HepG2 (cell line): Measurements from ENCODE around the gene UBE2O. TPM values are rescaled to one million over a fixed set of nuclear protein-coding genes. Genes with fewer than 3 reads are reported as not detected.
A peak's percentile ranks its signal among the peaks of the same experiment; 100 is the strongest.

Experiments used
- AKAP8 ChIP-seq: sonication (generic); formaldehyde crosslinking; IDR thresholded peaks from 2 replicates; pipeline ENCODE4 v1.5.1; 2020; ENCODE audit warnings: mild to moderate bottlenecking, missing genetic modification reagents
- FOXJ3 ChIP-seq: sonication (generic); formaldehyde crosslinking; IDR thresholded peaks from 2 replicates; pipeline ENCODE4 v1.4.0; 2020; ENCODE audit warnings: missing genetic modification reagents, mild to moderate bottlenecking, borderline replicate concordance
- FOXP1 ChIP-seq, 2 experiments: fragments of 450-650 bp in 1 of 2; IDR thresholded peaks; 2 replicates each; pipeline ENCODE4 v1.6.1; 2017 to 2018; ENCODE audit warnings: antibody characterized with exemption in 1 of 2
- GABPA ChIP-seq, 2 experiments: IDR thresholded peaks; 2 replicates each; pipeline ENCODE4 v1.6.1; 2011 to 2016; ENCODE audit warnings: low read depth in 2 of 2, low read length in 1 of 2, missing biosample characterization in 1 of 2, missing genetic modification characterization in 1 of 2
- GATA4 ChIP-seq: sonication (generic); IDR thresholded peaks from 2 replicates; pipeline ENCODE4 v1.6.1; 2016; ENCODE audit warnings: antibody characterized with exemption, low read depth, borderline replicate concordance
- GATAD2A ChIP-seq: IDR thresholded peaks from 2 replicates; pipeline ENCODE4 v1.6.1; 2016
- KMT2A ChIP-seq: sonication (generic); formaldehyde crosslinking; IDR thresholded peaks from 2 replicates; pipeline ENCODE4 v1.4.0; 2020; ENCODE audit warnings: missing genetic modification reagents
- MAFG ChIP-seq: sonication (generic); formaldehyde crosslinking; IDR thresholded peaks from 2 replicates; pipeline ENCODE4 v1.5.1; 2020; ENCODE audit warnings: mild to moderate bottlenecking, missing genetic modification reagents
- MZF1 ChIP-seq: sonication (generic); formaldehyde crosslinking; IDR thresholded peaks from 2 replicates; pipeline ENCODE4 v1.8.1; 2023; ENCODE audit warnings: mild to moderate bottlenecking, missing genetic modification reagents, borderline replicate concordance
- NCOA1 ChIP-seq: sonication (generic); formaldehyde crosslinking; IDR thresholded peaks from 2 replicates; pipeline ENCODE4 v1.9.0; 2021; ENCODE audit warnings: missing genetic modification reagents
- SOX13 ChIP-seq, 3 experiments: fragments of 450-650 bp in 1 of 3; sonication (generic) in 1 of 3; formaldehyde crosslinking in 1 of 3; IDR thresholded peaks in 2 of 3; conservative IDR thresholded peaks in 1 of 3; 2 replicates each; pipeline versions ENCODE4 v1.5.0 to v1.6.1; 2016 to 2020; ENCODE audit warnings: antibody characterized with exemption in 1 of 3, mild to moderate bottlenecking in 1 of 3, missing compliant biosample characterization in 1 of 3, missing genetic modification reagents in 1 of 3, moderate library complexity in 1 of 3
- TBL1XR1 ChIP-seq: fragments of 150-350 bp; IDR thresholded peaks from 2 replicates; pipeline ENCODE4 v1.6.1; 2014; ENCODE audit warnings: borderline replicate concordance, low read length; ENCODE audit not compliant: partially characterized antibody
- YY1 ChIP-seq: IDR thresholded peaks from 2 replicates; pipeline ENCODE4 v1.6.1; 2011; ENCODE audit warnings: low read length, low read depth, moderate library complexity, mild to moderate bottlenecking; ENCODE audit not compliant: insufficient read depth, insufficient replicate concordance
- ZFP1 ChIP-seq: IDR thresholded peaks from 2 replicates; pipeline ENCODE4 v1.6.1; 2016
- ZNF367 ChIP-seq: sonication (generic); formaldehyde crosslinking; IDR thresholded peaks from 2 replicates; pipeline ENCODE4 v1.4.0; 2020; ENCODE audit warnings: missing genetic modification reagents, borderline replicate concordance
- polyA plus RNA-seq, 8 experiments: library from polyadenylated mRNA; depleted of rRNA in 3 of 8; stranded (reverse) in 7 of 8; unstranded in 1 of 8; fragments of >200 nt; fragmentation: Illumina TruSeq in 4 of 8; extraction: Trizol in 4 of 8; gene quantifications; 2 replicates each; pipeline versions ENCODE4 v1.2.1 to v1.2.3, GENCODE V29; 2011 to 2016; ENCODE audit warnings: low read depth in 4 of 8, missing spikeins in 1 of 8, mixed read lengths in 1 of 8; ENCODE audit not compliant: insufficient read depth in 1 of 8
- total RNA-seq, 5 experiments: library from RNA; depleted of rRNA; stranded (reverse); fragments of >200 nt; fragmentation: Illumina TruSeq; extraction: Trizol; gene quantifications; 2 replicates each; pipeline ENCODE4 v1.2.3, GENCODE V29; 2016; ENCODE audit warnings: low read depth in 1 of 5
- TF ChIP-seq, protein P1 (sequence below): sonication (generic); formaldehyde crosslinking; IDR thresholded peaks from 2 replicates; pipeline ENCODE4 v1.5.1; 2020; ENCODE audit warnings: mild to moderate bottlenecking, missing genetic modification reagents, borderline replicate concordance
- TF ChIP-seq, protein P2 (sequence below): sonication (generic); formaldehyde crosslinking; IDR thresholded peaks from 2 replicates; pipeline ENCODE4 v1.4.0; 2020; ENCODE audit warnings: mild to moderate bottlenecking, missing genetic modification reagents
- TF ChIP-seq, protein P3 (sequence below), 2 experiments: sonication (generic) in 1 of 2; formaldehyde crosslinking in 1 of 2; IDR thresholded peaks; 2 replicates each; pipeline versions ENCODE4 v1.4.0 to v1.6.1; 2018 to 2020; ENCODE audit warnings: missing genetic modification reagents in 2 of 2, borderline replicate concordance in 1 of 2, low read depth in 1 of 2, mild to moderate bottlenecking in 1 of 2, missing biosample characterization in 1 of 2

Gene UBE2O
- total and polyA plus RNA-seq, 2 of the 13 experiments (the other 11 are each of a cell fraction or from before 2014, with no cell fraction given): 21.5 to 23.5 TPM

DNA sequence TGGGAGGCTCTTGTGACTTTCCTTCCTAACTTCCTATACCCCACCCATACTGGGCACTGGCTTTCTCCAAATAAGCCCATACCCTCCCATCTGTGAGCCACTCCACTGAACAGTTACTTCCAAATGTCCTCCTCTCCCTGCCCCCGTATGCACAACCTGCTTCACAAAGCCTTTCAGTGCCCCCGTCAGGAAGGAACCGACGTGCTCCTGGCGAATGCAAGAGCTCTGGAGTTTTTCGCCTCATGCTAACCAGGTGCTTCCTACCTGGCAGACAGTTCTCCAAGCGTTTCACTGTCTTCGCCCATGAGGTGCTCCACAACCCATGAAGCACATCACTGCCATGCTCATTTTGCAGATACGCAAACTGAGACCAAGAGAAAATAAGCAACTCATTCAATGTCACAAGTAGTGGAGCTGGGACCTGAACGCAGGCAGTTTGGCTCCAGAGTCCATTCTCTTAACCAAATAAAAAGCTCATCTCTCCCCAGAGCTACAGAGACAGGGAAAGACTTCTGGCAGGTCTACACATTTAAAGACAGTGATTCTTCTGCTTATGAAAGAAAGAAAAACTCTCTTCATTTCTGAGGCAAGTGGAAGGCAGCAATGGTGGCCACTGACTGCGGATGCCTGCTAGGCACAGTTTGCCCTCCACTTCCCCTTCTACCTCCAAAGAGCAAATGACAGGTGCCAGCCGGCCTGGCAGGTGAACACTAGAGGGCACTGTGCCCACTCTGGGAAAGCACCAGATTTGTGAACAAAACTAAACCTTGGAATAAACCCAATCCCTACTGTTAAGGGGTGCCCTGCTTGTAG is 44.7 kb downstream of the UBE2O start (continued):
- TF ChIP-seq, protein P1, sequence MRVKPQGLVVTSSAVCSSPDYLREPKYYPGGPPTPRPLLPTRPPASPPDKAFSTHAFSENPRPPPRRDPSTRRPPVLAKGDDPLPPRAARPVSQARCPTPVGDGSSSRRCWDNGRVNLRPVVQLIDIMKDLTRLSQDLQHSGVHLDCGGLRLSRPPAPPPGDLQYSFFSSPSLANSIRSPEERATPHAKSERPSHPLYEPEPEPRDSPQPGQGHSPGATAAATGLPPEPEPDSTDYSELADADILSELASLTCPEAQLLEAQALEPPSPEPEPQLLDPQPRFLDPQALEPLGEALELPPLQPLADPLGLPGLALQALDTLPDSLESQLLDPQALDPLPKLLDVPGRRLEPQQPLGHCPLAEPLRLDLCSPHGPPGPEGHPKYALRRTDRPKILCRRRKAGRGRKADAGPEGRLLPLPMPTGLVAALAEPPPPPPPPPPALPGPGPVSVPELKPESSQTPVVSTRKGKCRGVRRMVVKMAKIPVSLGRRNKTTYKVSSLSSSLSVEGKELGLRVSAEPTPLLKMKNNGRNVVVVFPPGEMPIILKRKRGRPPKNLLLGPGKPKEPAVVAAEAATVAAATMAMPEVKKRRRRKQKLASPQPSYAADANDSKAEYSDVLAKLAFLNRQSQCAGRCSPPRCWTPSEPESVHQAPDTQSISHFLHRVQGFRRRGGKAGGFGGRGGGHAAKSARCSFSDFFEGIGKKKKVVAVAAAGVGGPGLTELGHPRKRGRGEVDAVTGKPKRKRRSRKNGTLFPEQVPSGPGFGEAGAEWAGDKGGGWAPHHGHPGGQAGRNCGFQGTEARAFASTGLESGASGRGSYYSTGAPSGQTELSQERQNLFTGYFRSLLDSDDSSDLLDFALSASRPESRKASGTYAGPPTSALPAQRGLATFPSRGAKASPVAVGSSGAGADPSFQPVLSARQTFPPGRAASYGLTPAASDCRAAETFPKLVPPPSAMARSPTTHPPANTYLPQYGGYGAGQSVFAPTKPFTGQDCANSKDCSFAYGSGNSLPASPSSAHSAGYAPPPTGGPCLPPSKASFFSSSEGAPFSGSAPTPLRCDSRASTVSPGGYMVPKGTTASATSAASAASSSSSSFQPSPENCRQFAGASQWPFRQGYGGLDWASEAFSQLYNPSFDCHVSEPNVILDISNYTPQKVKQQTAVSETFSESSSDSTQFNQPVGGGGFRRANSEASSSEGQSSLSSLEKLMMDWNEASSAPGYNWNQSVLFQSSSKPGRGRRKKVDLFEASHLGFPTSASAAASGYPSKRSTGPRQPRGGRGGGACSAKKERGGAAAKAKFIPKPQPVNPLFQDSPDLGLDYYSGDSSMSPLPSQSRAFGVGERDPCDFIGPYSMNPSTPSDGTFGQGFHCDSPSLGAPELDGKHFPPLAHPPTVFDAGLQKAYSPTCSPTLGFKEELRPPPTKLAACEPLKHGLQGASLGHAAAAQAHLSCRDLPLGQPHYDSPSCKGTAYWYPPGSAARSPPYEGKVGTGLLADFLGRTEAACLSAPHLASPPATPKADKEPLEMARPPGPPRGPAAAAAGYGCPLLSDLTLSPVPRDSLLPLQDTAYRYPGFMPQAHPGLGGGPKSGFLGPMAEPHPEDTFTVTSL (CRISPR knock-in tag): no peak
- TF ChIP-seq MAFG (CRISPR knock-in tag) (no peak), ZFP1 (CRISPR knock-in tag) (0 out of 2 replicates have a peak, but pooled peaks have one; percentile 51), ZNF367 (CRISPR knock-in tag) (no peak), GABPA (IDR thresholded peaks at IDR 0.05; ENCODE audit: low read depth, low read length) (no peak), GABPA (CRISPR knock-in tag; IDR thresholded peaks at IDR 0.05; ENCODE audit: low read depth) (no peak), TBL1XR1 (peak; percentile 17), FOXJ3 (CRISPR knock-in tag) (peak; percentile 42; the same call in 1 of the 2 replicates), MZF1 (CRISPR knock-in tag) (no peak), AKAP8 (CRISPR knock-in tag) (no peak), GATA4 (no peak), FOXP1 (IDR thresholded peaks at IDR 0.05) (no peak), FOXP1 (CRISPR knock-in tag; IDR thresholded peaks at IDR 0.05) (no peak), NCOA1 (CRISPR knock-in tag) (no peak), KMT2A (peak; percentile 39; the same call in 1 of the 2 replicates), YY1 (peak; percentile 22), GATAD2A (CRISPR knock-in tag) (peak; percentile 66), SOX13 (IDR thresholded peaks at IDR 0.05) (no peak), SOX13 (CRISPR knock-in tag; conservative IDR thresholded peaks at IDR 0.05 in 1 of 2, IDR thresholded peaks at IDR 0.05 in 1 of 2) (peak in 1 of 2 experiments; percentile 14; a peak in 1 of 4 replicates)
- TF ChIP-seq, protein P2, sequence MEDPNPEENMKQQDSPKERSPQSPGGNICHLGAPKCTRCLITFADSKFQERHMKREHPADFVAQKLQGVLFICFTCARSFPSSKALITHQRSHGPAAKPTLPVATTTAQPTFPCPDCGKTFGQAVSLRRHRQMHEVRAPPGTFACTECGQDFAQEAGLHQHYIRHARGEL: no peak
- TF ChIP-seq, protein P3, sequence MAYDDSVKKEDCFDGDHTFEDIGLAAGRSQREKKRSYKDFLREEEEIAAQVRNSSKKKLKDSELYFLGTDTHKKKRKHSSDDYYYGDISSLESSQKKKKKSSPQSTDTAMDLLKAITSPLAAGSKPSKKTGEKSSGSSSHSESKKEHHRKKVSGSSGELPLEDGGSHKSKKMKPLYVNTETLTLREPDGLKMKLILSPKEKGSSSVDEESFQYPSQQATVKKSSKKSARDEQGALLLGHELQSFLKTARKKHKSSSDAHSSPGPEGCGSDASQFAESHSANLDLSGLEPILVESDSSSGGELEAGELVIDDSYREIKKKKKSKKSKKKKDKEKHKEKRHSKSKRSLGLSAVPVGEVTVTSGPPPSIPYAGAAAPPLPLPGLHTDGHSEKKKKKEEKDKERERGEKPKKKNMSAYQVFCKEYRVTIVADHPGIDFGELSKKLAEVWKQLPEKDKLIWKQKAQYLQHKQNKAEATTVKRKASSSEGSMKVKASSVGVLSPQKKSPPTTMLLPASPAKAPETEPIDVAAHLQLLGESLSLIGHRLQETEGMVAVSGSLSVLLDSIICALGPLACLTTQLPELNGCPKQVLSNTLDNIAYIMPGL (CRISPR knock-in tag; IDR thresholded peaks at IDR 0.05; ENCODE audit: borderline replicate concordance in 1 of 2, low read depth in 1 of 2): peak; percentile 61 to 74
